ENCODE measurements around the gene TNFRSF9. TPM values are rescaled to one million over a fixed set of nuclear protein-coding genes. Genes with fewer than 3 reads are reported as not detected.

The TNFRSF9 gene
- total and polyA plus RNA-seq, 9 of the 15 experiments (the other 6 are each of a cell fraction or from before 2014, with no cell fraction given) = 0.04 to 0.29 (median 0.08) TPM; not detected in 1

DNA sequence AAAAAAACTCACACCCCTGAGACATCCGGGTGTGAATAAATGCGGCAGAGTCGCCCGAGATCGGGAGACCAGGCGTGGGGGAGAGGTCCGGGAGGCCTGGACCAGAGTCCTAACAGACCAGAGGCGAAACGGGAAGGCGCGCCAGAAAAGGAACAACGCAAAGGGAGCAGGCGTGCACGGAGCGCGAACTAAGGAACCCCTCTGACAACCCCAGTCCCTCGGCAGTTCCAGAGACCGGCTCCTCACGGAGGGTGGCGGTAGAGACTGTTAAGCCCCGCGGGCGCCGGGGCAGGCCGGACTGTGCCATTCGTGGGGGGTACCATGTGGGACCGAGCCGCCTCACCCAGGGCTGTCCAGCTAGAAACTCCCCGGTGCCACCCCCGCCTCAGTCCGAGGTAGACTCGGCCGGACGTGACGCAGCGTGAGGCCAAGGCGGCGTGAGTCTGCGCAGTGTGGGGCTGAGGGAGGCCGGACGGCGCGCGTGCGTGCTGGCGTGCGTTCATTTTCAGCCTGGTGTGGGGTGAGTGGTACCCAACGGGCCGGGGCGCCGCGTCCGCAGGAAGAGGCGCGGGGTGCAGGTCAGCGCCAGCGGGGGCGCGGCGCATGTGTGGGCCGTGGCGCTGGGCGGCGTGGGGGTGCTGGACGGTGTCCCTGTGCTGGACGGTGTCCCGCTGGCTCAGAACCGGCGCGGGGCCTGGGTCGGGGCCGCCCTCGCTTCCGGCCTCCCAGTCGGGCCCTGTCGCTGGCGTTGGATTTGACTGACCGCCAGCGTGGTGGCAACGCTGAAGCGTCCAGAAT lies 20.8 kb upstream of the TNFRSF9 start, which contains the start of gene PARK7 (continued):
- TF ChIP-seq, protein P1, sequence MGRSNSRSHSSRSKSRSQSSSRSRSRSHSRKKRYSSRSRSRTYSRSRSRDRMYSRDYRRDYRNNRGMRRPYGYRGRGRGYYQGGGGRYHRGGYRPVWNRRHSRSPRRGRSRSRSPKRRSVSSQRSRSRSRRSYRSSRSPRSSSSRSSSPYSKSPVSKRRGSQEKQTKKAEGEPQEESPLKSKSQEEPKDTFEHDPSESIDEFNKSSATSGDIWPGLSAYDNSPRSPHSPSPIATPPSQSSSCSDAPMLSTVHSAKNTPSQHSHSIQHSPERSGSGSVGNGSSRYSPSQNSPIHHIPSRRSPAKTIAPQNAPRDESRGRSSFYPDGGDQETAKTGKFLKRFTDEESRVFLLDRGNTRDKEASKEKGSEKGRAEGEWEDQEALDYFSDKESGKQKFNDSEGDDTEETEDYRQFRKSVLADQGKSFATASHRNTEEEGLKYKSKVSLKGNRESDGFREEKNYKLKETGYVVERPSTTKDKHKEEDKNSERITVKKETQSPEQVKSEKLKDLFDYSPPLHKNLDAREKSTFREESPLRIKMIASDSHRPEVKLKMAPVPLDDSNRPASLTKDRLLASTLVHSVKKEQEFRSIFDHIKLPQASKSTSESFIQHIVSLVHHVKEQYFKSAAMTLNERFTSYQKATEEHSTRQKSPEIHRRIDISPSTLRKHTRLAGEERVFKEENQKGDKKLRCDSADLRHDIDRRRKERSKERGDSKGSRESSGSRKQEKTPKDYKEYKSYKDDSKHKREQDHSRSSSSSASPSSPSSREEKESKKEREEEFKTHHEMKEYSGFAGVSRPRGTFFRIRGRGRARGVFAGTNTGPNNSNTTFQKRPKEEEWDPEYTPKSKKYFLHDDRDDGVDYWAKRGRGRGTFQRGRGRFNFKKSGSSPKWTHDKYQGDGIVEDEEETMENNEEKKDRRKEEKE (IDR thresholded peaks at IDR 0.05; ENCODE audit: borderline replicate concordance in 1 of 2, control insufficient read depth in 1 of 2, low read depth in 2 of 2, low read length in 1 of 2) = peak; percentile 27 to 97; a peak in 3 of 4 replicates
- peak; percentile 75; the same call in 1 of the 2 replicates for TF ChIP-seq BCOR (IDR thresholded peaks at IDR 0.05)
- TF ChIP-seq, protein P2, sequence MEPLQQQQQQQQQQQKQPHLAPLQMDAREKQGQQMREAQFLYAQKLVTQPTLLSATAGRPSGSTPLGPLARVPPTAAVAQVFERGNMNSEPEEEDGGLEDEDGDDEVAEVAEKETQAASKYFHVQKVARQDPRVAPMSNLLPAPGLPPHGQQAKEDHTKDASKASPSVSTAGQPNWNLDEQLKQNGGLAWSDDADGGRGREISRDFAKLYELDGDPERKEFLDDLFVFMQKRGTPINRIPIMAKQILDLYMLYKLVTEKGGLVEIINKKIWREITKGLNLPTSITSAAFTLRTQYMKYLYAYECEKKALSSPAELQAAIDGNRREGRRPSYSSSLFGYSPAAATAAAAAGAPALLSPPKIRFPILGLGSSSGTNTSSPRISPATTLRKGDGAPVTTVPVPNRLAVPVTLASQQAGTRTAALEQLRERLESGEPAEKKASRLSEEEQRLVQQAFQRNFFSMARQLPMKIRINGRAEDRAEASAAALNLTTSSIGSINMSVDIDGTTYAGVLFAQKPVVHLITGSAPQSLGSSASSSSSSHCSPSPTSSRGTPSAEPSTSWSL (CRISPR knock-in tag; IDR thresholded peaks at IDR 0.05; ENCODE audit: borderline replicate concordance) = 0 out of 2 replicates have a peak, but pooled peaks have one; percentile 36
- no peak for TF ChIP-seq ZC3H4 (CRISPR knock-in tag; IDR thresholded peaks at IDR 0.05; ENCODE audit: borderline replicate concordance)
- TF ChIP-seq, protein P3, sequence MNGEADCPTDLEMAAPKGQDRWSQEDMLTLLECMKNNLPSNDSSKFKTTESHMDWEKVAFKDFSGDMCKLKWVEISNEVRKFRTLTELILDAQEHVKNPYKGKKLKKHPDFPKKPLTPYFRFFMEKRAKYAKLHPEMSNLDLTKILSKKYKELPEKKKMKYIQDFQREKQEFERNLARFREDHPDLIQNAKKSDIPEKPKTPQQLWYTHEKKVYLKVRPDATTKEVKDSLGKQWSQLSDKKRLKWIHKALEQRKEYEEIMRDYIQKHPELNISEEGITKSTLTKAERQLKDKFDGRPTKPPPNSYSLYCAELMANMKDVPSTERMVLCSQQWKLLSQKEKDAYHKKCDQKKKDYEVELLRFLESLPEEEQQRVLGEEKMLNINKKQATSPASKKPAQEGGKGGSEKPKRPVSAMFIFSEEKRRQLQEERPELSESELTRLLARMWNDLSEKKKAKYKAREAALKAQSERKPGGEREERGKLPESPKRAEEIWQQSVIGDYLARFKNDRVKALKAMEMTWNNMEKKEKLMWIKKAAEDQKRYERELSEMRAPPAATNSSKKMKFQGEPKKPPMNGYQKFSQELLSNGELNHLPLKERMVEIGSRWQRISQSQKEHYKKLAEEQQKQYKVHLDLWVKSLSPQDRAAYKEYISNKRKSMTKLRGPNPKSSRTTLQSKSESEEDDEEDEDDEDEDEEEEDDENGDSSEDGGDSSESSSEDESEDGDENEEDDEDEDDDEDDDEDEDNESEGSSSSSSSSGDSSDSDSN (IDR thresholded peaks at IDR 0.05; ENCODE audit: borderline replicate concordance in 1 of 2, low read depth in 2 of 2, low read length in 2 of 2) = peak in 1 of 2 experiments; percentile 73; a peak in 2 of 4 replicates
- no peak for TF ChIP-seq KAT8 (IDR thresholded peaks at IDR 0.05; ENCODE audit: low read depth)
- peak; percentile 100 for TF ChIP-seq NRF1 (conservative IDR thresholded peaks at IDR 0.05 in 1 of 2, IDR thresholded peaks at IDR 0.05 in 1 of 2)
- TF ChIP-seq HDGF (IDR thresholded peaks at IDR 0.05) = no peak
- TF ChIP-seq, protein P4, sequence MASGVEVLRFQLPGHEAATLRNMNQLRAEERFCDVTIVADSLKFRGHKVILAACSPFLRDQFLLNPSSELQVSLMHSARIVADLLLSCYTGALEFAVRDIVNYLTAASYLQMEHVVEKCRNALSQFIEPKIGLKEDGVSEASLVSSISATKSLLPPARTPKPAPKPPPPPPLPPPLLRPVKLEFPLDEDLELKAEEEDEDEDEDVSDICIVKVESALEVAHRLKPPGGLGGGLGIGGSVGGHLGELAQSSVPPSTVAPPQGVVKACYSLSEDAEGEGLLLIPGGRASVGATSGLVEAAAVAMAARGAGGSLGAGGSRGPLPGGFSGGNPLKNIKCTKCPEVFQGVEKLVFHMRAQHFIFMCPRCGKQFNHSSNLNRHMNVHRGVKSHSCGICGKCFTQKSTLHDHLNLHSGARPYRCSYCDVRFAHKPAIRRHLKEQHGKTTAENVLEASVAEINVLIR (CRISPR knock-in tag; IDR thresholded peaks at IDR 0.05) = peak; percentile 95
- TF ChIP-seq SMARCC2 (IDR thresholded peaks at IDR 0.05; ENCODE audit: low read depth) = no peak; the same call in 1 of the 2 replicates
- peak; percentile 97 for TF ChIP-seq POLR2A (conservative IDR thresholded peaks at IDR 0.05)
- TF ChIP-seq, protein P5, sequence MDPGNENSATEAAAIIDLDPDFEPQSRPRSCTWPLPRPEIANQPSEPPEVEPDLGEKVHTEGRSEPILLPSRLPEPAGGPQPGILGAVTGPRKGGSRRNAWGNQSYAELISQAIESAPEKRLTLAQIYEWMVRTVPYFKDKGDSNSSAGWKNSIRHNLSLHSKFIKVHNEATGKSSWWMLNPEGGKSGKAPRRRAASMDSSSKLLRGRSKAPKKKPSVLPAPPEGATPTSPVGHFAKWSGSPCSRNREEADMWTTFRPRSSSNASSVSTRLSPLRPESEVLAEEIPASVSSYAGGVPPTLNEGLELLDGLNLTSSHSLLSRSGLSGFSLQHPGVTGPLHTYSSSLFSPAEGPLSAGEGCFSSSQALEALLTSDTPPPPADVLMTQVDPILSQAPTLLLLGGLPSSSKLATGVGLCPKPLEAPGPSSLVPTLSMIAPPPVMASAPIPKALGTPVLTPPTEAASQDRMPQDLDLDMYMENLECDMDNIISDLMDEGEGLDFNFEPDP (CRISPR knock-in tag; IDR thresholded peaks at IDR 0.05) = no peak
- TF ChIP-seq NR2C1 (IDR thresholded peaks at IDR 0.05) = peak; percentile 63
- TF ChIP-seq NR2C1 (tag; IDR thresholded peaks at IDR 0.05) = peak; percentile 72
- TF ChIP-seq NONO (IDR thresholded peaks at IDR 0.05; ENCODE audit: low read depth in 2 of 2, low read length in 1 of 2) = peak; percentile 87 to 99
- no peak for TF ChIP-seq FOXP1 (CRISPR knock-in tag; IDR thresholded peaks at IDR 0.05)
- no peak for TF ChIP-seq MYBL2 (IDR thresholded peaks at IDR 0.05; ENCODE audit: low read depth)
- no peak for TF ChIP-seq MYBL2 (CRISPR knock-in tag; IDR thresholded peaks at IDR 0.05; ENCODE audit: borderline replicate concordance)

Data from K562 (cell line).